ENCODE results near the gene ZCCHC2. TPM values are rescaled to one million over a fixed set of nuclear protein-coding genes. Genes with fewer than 3 reads are reported as not detected.

ZCCHC2 gene
- total RNA-seq, 1 donor from 2014 or later, result 21.0 TPM

DNA sequence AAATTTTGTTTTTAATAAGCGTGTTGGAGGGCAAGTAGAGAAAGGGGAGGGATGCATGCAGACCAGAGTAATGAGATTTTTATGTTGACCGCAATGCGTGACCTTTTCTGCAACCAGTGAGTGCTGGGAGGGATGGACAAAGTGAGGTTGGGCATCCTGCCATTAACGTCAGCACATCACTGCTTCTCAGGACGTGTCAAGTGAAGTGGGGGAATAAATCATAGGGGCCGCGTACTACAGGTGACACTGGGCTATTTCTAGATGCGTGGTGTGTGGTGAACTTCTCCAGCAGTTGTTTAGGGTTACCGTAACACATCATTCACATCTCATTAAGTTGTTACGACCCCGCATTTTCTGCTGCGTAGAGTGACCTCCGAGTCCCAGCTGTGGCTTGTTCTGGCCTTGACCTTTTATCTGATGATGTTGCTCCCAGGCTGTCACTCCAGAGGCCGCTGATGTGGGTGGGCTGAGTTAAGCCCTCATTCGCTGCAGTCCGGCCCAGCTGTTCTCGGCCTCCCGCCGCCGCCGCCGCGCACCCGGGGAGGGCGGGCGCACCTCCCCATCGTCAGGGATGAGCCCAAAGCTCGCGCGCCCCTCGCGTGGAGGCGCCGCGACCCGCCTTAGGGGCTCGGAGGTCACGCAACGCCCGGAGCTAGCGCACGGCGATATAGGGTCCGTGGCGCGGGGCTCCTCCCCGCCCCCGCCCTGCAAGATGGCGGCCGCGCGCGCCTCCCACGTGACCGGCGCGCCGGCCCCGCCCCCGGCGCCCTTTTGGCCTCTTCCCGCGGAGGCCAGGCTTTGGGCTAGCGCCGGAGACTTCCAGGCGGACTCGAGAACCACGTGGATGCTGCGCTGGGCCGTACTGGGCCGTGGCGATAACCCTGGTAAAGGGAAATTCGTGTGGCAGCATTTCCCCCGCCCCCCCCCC lies 3.5 kb downstream of the ZCCHC2 start:
- Mint-ChIP-seq H3K4me1 (ENCODE audit: unreplicated experiment) (peaks cover 45% of the 10 kb centered on the region), H3K27ac (ENCODE audit: unreplicated experiment) (no peak overlapping the region), H3K9me3 (ENCODE audit: unreplicated experiment) (no peaks in the 10 kb centered on the region), H3K36me3 (ENCODE audit: low read depth, unreplicated experiment) (peaks cover 4% of the 10 kb centered on the region), H3K27me3 (ENCODE audit: unreplicated experiment) (peaks cover 8% of the 10 kb centered on the region), H3K4me3 (ENCODE audit: unreplicated experiment) (peak overlapping the region; percentile 97)
- TF ChIP-seq, protein P1, sequence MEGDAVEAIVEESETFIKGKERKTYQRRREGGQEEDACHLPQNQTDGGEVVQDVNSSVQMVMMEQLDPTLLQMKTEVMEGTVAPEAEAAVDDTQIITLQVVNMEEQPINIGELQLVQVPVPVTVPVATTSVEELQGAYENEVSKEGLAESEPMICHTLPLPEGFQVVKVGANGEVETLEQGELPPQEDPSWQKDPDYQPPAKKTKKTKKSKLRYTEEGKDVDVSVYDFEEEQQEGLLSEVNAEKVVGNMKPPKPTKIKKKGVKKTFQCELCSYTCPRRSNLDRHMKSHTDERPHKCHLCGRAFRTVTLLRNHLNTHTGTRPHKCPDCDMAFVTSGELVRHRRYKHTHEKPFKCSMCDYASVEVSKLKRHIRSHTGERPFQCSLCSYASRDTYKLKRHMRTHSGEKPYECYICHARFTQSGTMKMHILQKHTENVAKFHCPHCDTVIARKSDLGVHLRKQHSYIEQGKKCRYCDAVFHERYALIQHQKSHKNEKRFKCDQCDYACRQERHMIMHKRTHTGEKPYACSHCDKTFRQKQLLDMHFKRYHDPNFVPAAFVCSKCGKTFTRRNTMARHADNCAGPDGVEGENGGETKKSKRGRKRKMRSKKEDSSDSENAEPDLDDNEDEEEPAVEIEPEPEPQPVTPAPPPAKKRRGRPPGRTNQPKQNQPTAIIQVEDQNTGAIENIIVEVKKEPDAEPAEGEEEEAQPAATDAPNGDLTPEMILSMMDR (IDR thresholded peaks at IDR 0.05; ENCODE audit: unreplicated experiment), result no peak
- DNase-seq (ENCODE audit: low spot score), result peak; percentile 79

- H3K27me3 Mint-ChIP-seq (ENCODE audit: unreplicated experiment), result peaks cover 4% of the 10 kb centered on the region
- TF ChIP-seq, protein P1 (IDR thresholded peaks at IDR 0.05; ENCODE audit: unreplicated experiment), result no peak
- H3K27ac Mint-ChIP-seq (ENCODE audit: unreplicated experiment), result no peak overlapping the region
- H3K9me3 Mint-ChIP-seq (ENCODE audit: unreplicated experiment), result no peaks in the 10 kb centered on the region
- H3K4me1 Mint-ChIP-seq (ENCODE audit: unreplicated experiment), result peaks cover 54% of the 10 kb centered on the region
- DNase-seq (ENCODE audit: low spot score), result no peak
- no peak overlapping the region for H3K4me3 Mint-ChIP-seq (ENCODE audit: unreplicated experiment)
- H3K36me3 Mint-ChIP-seq (ENCODE audit: low read depth, unreplicated experiment), result no peaks in the 10 kb centered on the region
These were observed 6.8 kb downstream of the ZCCHC2 start for GRCh38 chr18:62529597-62529996.

GRCh38 chr18:62531078-62531477 lies 8.3 kb downstream of the ZCCHC2 start:
- Mint-ChIP-seq H3K27ac (ENCODE audit: unreplicated experiment) (peak overlapping the region; percentile 9), H3K9me3 (ENCODE audit: unreplicated experiment) (no peaks in the 10 kb centered on the region), H3K27me3 (ENCODE audit: unreplicated experiment) (peaks cover 3% of the 10 kb centered on the region), H3K4me1 (ENCODE audit: unreplicated experiment) (peaks cover 43% of the 10 kb centered on the region), H3K36me3 (ENCODE audit: low read depth, unreplicated experiment) (no peaks in the 10 kb centered on the region), H3K4me3 (ENCODE audit: unreplicated experiment) (no peak overlapping the region)
- TF ChIP-seq, protein P1 (IDR thresholded peaks at IDR 0.05; ENCODE audit: unreplicated experiment), result no peak
- DNase-seq (ENCODE audit: low spot score), result no peak

GRCh38 chr18:62531931-62532330 lies 9.1 kb downstream of the ZCCHC2 start:
- no peaks in the 10 kb centered on the region for H3K9me3 Mint-ChIP-seq (ENCODE audit: unreplicated experiment)
- no peak overlapping the region for H3K4me3 Mint-ChIP-seq (ENCODE audit: unreplicated experiment)
- H3K27ac Mint-ChIP-seq (ENCODE audit: unreplicated experiment), result no peak overlapping the region
- no peak for DNase-seq (ENCODE audit: low spot score)
- TF ChIP-seq, protein P1 (IDR thresholded peaks at IDR 0.05; ENCODE audit: unreplicated experiment), result no peak
- no peaks in the 10 kb centered on the region for H3K36me3 Mint-ChIP-seq (ENCODE audit: low read depth, unreplicated experiment)
- no peaks in the 10 kb centered on the region for H3K27me3 Mint-ChIP-seq (ENCODE audit: unreplicated experiment)
- peaks cover 41% of the 10 kb centered on the region for H3K4me1 Mint-ChIP-seq (ENCODE audit: unreplicated experiment)

DNA sequence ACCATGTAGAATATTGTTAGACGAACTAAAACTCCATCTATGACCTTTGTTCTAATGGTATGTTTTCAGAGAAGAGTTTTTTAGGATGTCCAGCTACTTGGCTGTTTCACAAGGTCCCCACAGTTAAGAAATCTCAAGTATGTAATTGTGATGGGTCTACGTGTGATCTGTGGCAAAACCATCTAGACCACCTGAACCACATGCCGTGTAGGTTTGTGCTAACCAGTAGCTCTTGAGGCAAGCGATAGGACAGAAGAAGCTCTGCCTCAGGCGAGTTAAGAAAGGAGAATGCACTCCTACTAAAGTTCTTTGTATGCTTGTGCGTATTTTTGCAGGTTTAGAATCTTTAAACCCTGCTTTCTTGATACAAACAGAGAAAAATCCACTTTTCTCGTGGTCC lies 13.2 kb downstream of the ZCCHC2 start:
- Mint-ChIP-seq H3K4me3 (ENCODE audit: unreplicated experiment) (no peak overlapping the region), H3K36me3 (ENCODE audit: low read depth, unreplicated experiment) (no peaks in the 10 kb centered on the region), H3K27me3 (ENCODE audit: unreplicated experiment) (no peaks in the 10 kb centered on the region), H3K4me1 (ENCODE audit: unreplicated experiment) (peaks cover 30% of the 10 kb centered on the region), H3K9me3 (ENCODE audit: unreplicated experiment) (no peaks in the 10 kb centered on the region), H3K27ac (ENCODE audit: unreplicated experiment) (no peak overlapping the region)
- no peak for DNase-seq (ENCODE audit: low spot score)
- TF ChIP-seq, protein P1 (IDR thresholded peaks at IDR 0.05; ENCODE audit: unreplicated experiment), result no peak

All from endothelial cell (in vitro differentiated cells).